Esophagus muscularis mucosa (tissue), 4 donors: ENCODE measurements around the gene PDGFRB.

Experiments
- CTCF ChIP-seq, 3 experiments: fragments of 200-600 bp in 2 of 3; fragments of 450-650 bp in 1 of 3; sonication (generic) in 2 of 3; IDR thresholded peaks; one replicate each; pipeline ENCODE4 v1.5.1; 2017 to 2019; ENCODE audit warnings: antibody characterized with exemption in 3 of 3, mild to moderate bottlenecking in 2 of 3, moderate library complexity in 1 of 3
- EP300 ChIP-seq: sonication (generic); formaldehyde crosslinking; IDR thresholded peaks from one replicate; pipeline ENCODE4 v1.6.1; 2017; ENCODE audit warnings: antibody characterized with exemption
- POLR2A ChIP-seq: fragments of 450-650 bp; IDR thresholded peaks from one replicate; pipeline ENCODE4 v1.6.1; 2017; ENCODE audit warnings: antibody characterized with exemption, moderate library complexity, mild to moderate bottlenecking, low read depth
- POLR2AphosphoS5 ChIP-seq, 2 donors: sonication (generic); formaldehyde crosslinking; IDR thresholded peaks; one replicate each; pipeline ENCODE4 v1.6.1; 2017; ENCODE audit warnings: antibody characterized with exemption in 2 of 2

GRCh38 chr5:150162142-150162513 is 6.5 kb upstream of the PDGFRB start:
- TF ChIP-seq CTCF (IDR thresholded peaks at IDR 0.05) (no peak), POLR2A (no peak), EP300 (no peak), POLR2AphosphoS5 (IDR thresholded peaks at IDR 0.05) (no peak)
